Stomach (tissue), 4 donors: ENCODE results near the gene ANKFN1.

ENCODE experiments used
- CTCF ChIP-seq, 7 experiments: fragments of 450-650 bp in 4 of 7; fragments of 200-600 bp in 3 of 7; sonication (generic) in 3 of 7; IDR thresholded peaks; one replicate each; pipeline ENCODE4 v1.5.1; 2016 to 2019; ENCODE audit warnings: antibody characterized with exemption in 7 of 7, control low read depth in 2 of 7, mild to moderate bottlenecking in 1 of 7
- POLR2AphosphoS5 ChIP-seq, 3 donors: sonication (generic); formaldehyde crosslinking; IDR thresholded peaks; one replicate each; pipeline ENCODE4 v1.6.1; 2016; ENCODE audit warnings: antibody characterized with exemption in 3 of 3

GRCh38 chr17:56497132-56497531 is 343.9 kb downstream of the ANKFN1 start:
- no peak for TF ChIP-seq POLR2AphosphoS5 (IDR thresholded peaks at IDR 0.05)
- no peak for TF ChIP-seq CTCF (IDR thresholded peaks at IDR 0.05)
